Smooth muscle cell (in vitro differentiated cells): ENCODE data around the gene NT5C. TPM values are rescaled to one million over a fixed set of nuclear protein-coding genes. Genes with fewer than 3 reads are reported as not detected.

Experiments
- DNase-seq: peaks from one replicate; lab custom pipeline; 2025; ENCODE audit not compliant: unreplicated experiment; lab: John Stamatoyannopoulos, UW
- H2AFZ ChIP-seq: fragments of 200-600 bp; sonication (generic); 2 replicates; pipeline ENCODE4 v1.6.0; 2016; ENCODE audit warnings: antibody characterized with exemption, low read depth, mild to moderate bottlenecking
- H3F3A ChIP-seq: fragments of 200-600 bp; sonication (generic); 2 replicates; pipeline ENCODE4 v1.6.0; 2017; ENCODE audit warnings: antibody characterized with exemption, low read depth
- H3K27ac ChIP-seq: fragments of 200-600 bp; sonication (generic); 2 replicates; pipeline ENCODE4 v1.5.1; 2016; ENCODE audit warnings: low read depth, mild to moderate bottlenecking
- H3K27me3 ChIP-seq: fragments of 200-600 bp; sonication (generic); 2 replicates; pipeline ENCODE4 v1.6.1; 2016; ENCODE audit warnings: low read depth, mild to moderate bottlenecking
- H3K36me3 ChIP-seq: fragments of 200-600 bp; sonication (generic); 2 replicates; pipeline ENCODE4 v1.5.1; 2016; ENCODE audit warnings: low read depth
- H3K4me1 ChIP-seq: fragments of 200-600 bp; sonication (generic); 2 replicates; pipeline ENCODE4 v1.5.1; 2016; ENCODE audit warnings: low read depth
- H3K4me2 ChIP-seq: fragments of 200-600 bp; sonication (generic); 2 replicates; pipeline ENCODE4 v1.6.0; 2016; ENCODE audit warnings: mild to moderate bottlenecking
- H3K4me3 ChIP-seq: fragments of 200-600 bp; sonication (generic); 2 replicates; pipeline ENCODE4 v1.5.1; 2016; ENCODE audit warnings: mild to moderate bottlenecking
- H3K79me2 ChIP-seq: fragments of 200-600 bp; sonication (generic); 2 replicates; pipeline ENCODE4 v1.6.0; 2016; ENCODE audit warnings: low read depth, mild to moderate bottlenecking
- H3K9ac ChIP-seq: fragments of 200-600 bp; sonication (generic); 2 replicates; pipeline ENCODE4 v1.6.0; 2016; ENCODE audit warnings: low read depth
- H3K9me3 ChIP-seq: fragments of 200-600 bp; sonication (generic); replicated peaks from 2 replicates; pipeline ENCODE4 v1.5.1; 2016; ENCODE audit warnings: low read depth
- H4K20me1 ChIP-seq: fragments of 200-600 bp; sonication (generic); 2 replicates; pipeline ENCODE4 v1.6.0; 2016; ENCODE audit warnings: low read depth
- CTCF ChIP-seq: fragments of 200-600 bp; sonication (generic); IDR thresholded peaks from 2 replicates; pipeline ENCODE4 v1.5.1; 2017; ENCODE audit warnings: borderline replicate concordance, mild to moderate bottlenecking, antibody characterized with exemption; ENCODE audit not compliant: insufficient read depth, poor library complexity, severe bottlenecking
- WGBS: methylation state at CpG from one replicate; pipeline ENCODE4 v1.1.7; 2016; ENCODE audit warnings: low lambda C conversion rate; 5-methylcytosine and 5-hydroxymethylcytosine counted together
- polyA plus RNA-seq: library from polyadenylated mRNA; unstranded; fragments of >200 nt; fragmentation: Nextera tagmentation; extraction: Ambion mirVana; gene quantifications from 2 replicates; pipeline ENCODE4 v1.2.1, GENCODE V29; 2016
- total RNA-seq: library from RNA; depleted of rRNA; stranded (reverse); fragments of >200 nt; gene quantifications from 2 replicates; pipeline ENCODE4 v1.2.3, GENCODE V29; 2014

The NT5C gene
- 25.8 and 39.9 TPM in 2 replicates for total RNA-seq
- polyA plus RNA-seq = 46.8 and 53.5 TPM in 2 replicates

GRCh38 chr17:75131278-75132017 lies at the start of gene NT5C:
NT5C (minus strand) TSS chr17:75131742; CDS start chr17:75131707, 35 bp downstream.
- peaks cover 24% of the 10 kb centered on the region for H3F3A ChIP-seq
- DNase-seq = peak; percentile 78
- TF ChIP-seq CTCF = peak; percentile 80
- H4K20me1 ChIP-seq = peaks cover 12% of the 10 kb centered on the region
- no peaks in the 10 kb centered on the region for H3K27me3 ChIP-seq
- peak within 1 kb of the TSS; percentile 76 for H3K9ac ChIP-seq
- H3K27ac ChIP-seq = peak within 1 kb of the TSS; percentile 73
- peaks cover 5% of the 10 kb centered on the region for H3K4me1 ChIP-seq
- H3K4me3 ChIP-seq = peak within 1 kb of the TSS; percentile 91
- 2% methylated on average over 77 of the region's 82 CpGs for WGBS
- H3K4me2 ChIP-seq = peak within 1 kb of the TSS; percentile 99
- H3K9me3 ChIP-seq = no peaks in the 10 kb centered on the region
- peaks cover 4% of the 10 kb centered on the region for H3K36me3 ChIP-seq
- peaks cover 3% of the 10 kb centered on the region for H3K79me2 ChIP-seq
- H2AFZ ChIP-seq = peak within 1 kb of the TSS; percentile 85

- peaks cover 61% of the 10 kb centered on the region for H4K20me1 ChIP-seq
- H3K4me2 ChIP-seq = peak overlapping the region; percentile 87
- H3K27ac ChIP-seq = no peak overlapping the region
- H3K27me3 ChIP-seq = no peaks in the 10 kb centered on the region
- H3K36me3 ChIP-seq = no peaks in the 10 kb centered on the region
- DNase-seq = no peak
- H3K4me1 ChIP-seq = peaks cover 10% of the 10 kb centered on the region
- peak overlapping the region; percentile 89 for H3K4me3 ChIP-seq
- TF ChIP-seq CTCF = no peak
- 40% methylated on average over 8 of the region's 8 CpGs for WGBS
- H3K9ac ChIP-seq = peak overlapping the region; percentile 98
- no peaks in the 10 kb centered on the region for H3F3A ChIP-seq
- no peaks in the 10 kb centered on the region for H3K9me3 ChIP-seq
- no peak overlapping the region for H2AFZ ChIP-seq
- H3K79me2 ChIP-seq = peaks cover 61% of the 10 kb centered on the region
These were observed 49.6 kb upstream of the NT5C start for GRCh38 chr17:75181110-75181509.

GRCh38 chr17:75178453-75178852 lies 46.9 kb upstream of the NT5C start:
- no peak for TF ChIP-seq CTCF
- Histone ChIP-seq H3F3A (no peaks in the 10 kb centered on the region), H3K4me1 (peaks cover 10% of the 10 kb centered on the region), H3K79me2 (peaks cover 86% of the 10 kb centered on the region), H3K9me3 (no peaks in the 10 kb centered on the region), H3K27ac (no peak overlapping the region), H3K9ac (no peak overlapping the region), H3K4me2 (no peak overlapping the region), H3K27me3 (no peaks in the 10 kb centered on the region), H3K36me3 (no peaks in the 10 kb centered on the region), H2AFZ (no peak overlapping the region), H3K4me3 (no peak overlapping the region), H4K20me1 (peaks cover 87% of the 10 kb centered on the region)
- WGBS = 93% methylated on average over 6 of the region's 6 CpGs
- no peak for DNase-seq

- Histone ChIP-seq H4K20me1 (peaks cover 98% of the 10 kb centered on the region), H3K79me2 (peaks cover 87% of the 10 kb centered on the region), H3K27me3 (no peaks in the 10 kb centered on the region), H3K4me2 (no peak overlapping the region), H3K4me1 (peaks cover 10% of the 10 kb centered on the region), H3K9ac (no peak overlapping the region), H3K4me3 (no peak overlapping the region), H3K36me3 (no peaks in the 10 kb centered on the region), H3F3A (no peaks in the 10 kb centered on the region), H2AFZ (no peak overlapping the region), H3K9me3 (no peaks in the 10 kb centered on the region), H3K27ac (no peak overlapping the region)
- WGBS = 94% methylated on average over 5 of the region's 5 CpGs
- no peak for DNase-seq
- no peak for TF ChIP-seq CTCF
These were observed 45.1 kb upstream of the NT5C start for GRCh38 chr17:75176625-75177024.
